DMS153 (cell line): ENCODE data around the gene FBXO46.

Experiments used
- DNase-seq: peaks from one replicate; lab custom pipeline; 2025; lab: John Stamatoyannopoulos, UW

Gene FBXO46

GRCh38 chr19:45730368-45731288, at the start of gene FBXO46:
Gene FBXO46, minus strand, starts transcription at chr19:45730896. Its CDS starts 17,401 bp downstream, at chr19:45713495.
- peak; percentile 99 for DNase-seq

- no peak for DNase-seq
Measured at GRCh38 chr19:45780146-45780447, 49.4 kb upstream of the FBXO46 start.

- peak; percentile 87 for DNase-seq
Measured at GRCh38 chr19:45779231-45780145, 48.8 kb upstream of the FBXO46 start.

GRCh38 chr19:45778010-45778661, 47.4 kb upstream of the FBXO46 start:
- DNase-seq = no peak

GRCh38 chr19:45777395-45777961, 46.8 kb upstream of the FBXO46 start:
- DNase-seq = no peak

- no peak for DNase-seq
Measured at GRCh38 chr19:45774765-45775164, 44.1 kb upstream of the FBXO46 start.

GRCh38 chr19:45773384-45773783, 42.7 kb upstream of the FBXO46 start:
- no peak for DNase-seq

- no peak for DNase-seq
Measured at GRCh38 chr19:45772912-45773311, 42.2 kb upstream of the FBXO46 start.

- DNase-seq = no peak
Measured at GRCh38 chr19:45772130-45772840, 41.6 kb upstream of the FBXO46 start.

- DNase-seq = no peak
Measured at GRCh38 chr19:45771311-45771933, 40.7 kb upstream of the FBXO46 start.

- DNase-seq = peak; percentile 98
Measured at GRCh38 chr19:45770192-45771101, 39.8 kb upstream of the FBXO46 start.

GRCh38 chr19:45769821-45770191, 39.1 kb upstream of the FBXO46 start:
- DNase-seq = no peak

- DNase-seq = peak; percentile 92
Measured at GRCh38 chr19:45768984-45769782, 38.5 kb upstream of the FBXO46 start, which contains the start of gene SIX5. Gene SIX5, minus strand, starts transcription at chr19:45769252. Its CDS starts 408 bp downstream, at chr19:45768844.

- no peak for DNase-seq
Measured at GRCh38 chr19:45768655-45768983, 37.9 kb upstream of the FBXO46 start.

- DNase-seq = no peak
Measured at GRCh38 chr19:45767881-45768654, 37.4 kb upstream of the FBXO46 start.

- no peak for DNase-seq
Measured at GRCh38 chr19:45767410-45767880, 36.7 kb upstream of the FBXO46 start.

- DNase-seq = no peak
Measured at GRCh38 chr19:45766869-45767346, 36.2 kb upstream of the FBXO46 start.

GRCh38 chr19:45766296-45766868, 35.7 kb upstream of the FBXO46 start:
- no peak for DNase-seq
